ENCODE results near the gene GMIP.

GRCh38 chr19:19661675-19662251, 18.3 kb upstream of the GMIP start:
- TF ChIP-seq CTCF (conservative IDR thresholded peaks at IDR 0.05; ENCODE audit: low read depth, low read length) (no peak), EZH2 (IDR thresholded peaks at IDR 0.05; ENCODE audit: low read length, unreplicated experiment) (no peak)

Measured in PC-3 (cell line).